Neuronal stem cell (in vitro differentiated cells): ENCODE data around the gene GPA33.

Source experiments
- DNase-seq: peaks from one replicate; pipeline ENCODE4 v3.0.0-alpha.2; 2013; ENCODE audit warnings: low spot score
- H2AFZ ChIP-seq: one replicate; pipeline ENCODE4 v1.6.1; 2013; ENCODE audit warnings: mild to moderate bottlenecking, low read length, inconsistent platforms
- H2AK5ac ChIP-seq: 2 replicates; pipeline ENCODE4 v1.6.1; 2013; ENCODE audit warnings: low read depth, mild to moderate bottlenecking, inconsistent platforms, low read length, moderate library complexity, mixed read lengths
- H2BK120ac ChIP-seq: 2 replicates; pipeline ENCODE4 v1.6.1; 2013; ENCODE audit warnings: low read depth, mild to moderate bottlenecking, inconsistent platforms, low read length, moderate library complexity, mixed read lengths
- H2BK12ac ChIP-seq: one replicate; pipeline ENCODE4 v1.6.1; 2013; ENCODE audit warnings: low read length, inconsistent platforms
- H2BK15ac ChIP-seq: 2 replicates; pipeline ENCODE4 v1.6.1; 2013; ENCODE audit warnings: mild to moderate bottlenecking, low read length, inconsistent platforms, mixed read lengths
- H2BK5ac ChIP-seq: one replicate; pipeline ENCODE4 v1.6.1; 2013; ENCODE audit warnings: inconsistent platforms, mild to moderate bottlenecking, low read length, moderate library complexity
- H3K14ac ChIP-seq: one replicate; pipeline ENCODE4 v1.6.1; 2013; ENCODE audit warnings: low read length, inconsistent platforms
- H3K18ac ChIP-seq: 2 replicates; pipeline ENCODE4 v1.6.1; 2013; ENCODE audit warnings: low read length, inconsistent platforms
- H3K23ac ChIP-seq: 2 replicates; pipeline ENCODE4 v1.6.1; 2013; ENCODE audit warnings: low read depth, mild to moderate bottlenecking, mixed read lengths, low read length, inconsistent platforms; ENCODE audit not compliant: poor library complexity
- H3K27ac ChIP-seq: replicated peaks from 3 replicates; pipeline ENCODE4 v1.5.1; 2013; ENCODE audit warnings: low read length, inconsistent platforms
- H3K27me3 ChIP-seq, 3 experiments: 2 replicates each; pipeline ENCODE4 v1.6.1; 2013; ENCODE audit warnings: low read length in 3 of 3, mild to moderate bottlenecking in 2 of 3, inconsistent platforms in 1 of 3, low read depth in 1 of 3, mixed read lengths in 1 of 3, moderate library complexity in 1 of 3; ENCODE audit not compliant: control insufficient read depth in 3 of 3, insufficient read depth in 3 of 3
- H3K36me3 ChIP-seq, 2 donors: replicated peaks in 1 of 2; 2 replicates each; pipeline ENCODE4 v1.6.1; 2013; ENCODE audit warnings: low read length in 2 of 2; ENCODE audit not compliant: control insufficient read depth in 2 of 2, insufficient read depth in 2 of 2
- H3K4ac ChIP-seq: 2 replicates; pipeline ENCODE4 v1.6.1; 2013; ENCODE audit warnings: inconsistent platforms, mild to moderate bottlenecking, low read length, moderate library complexity
- H3K4me1 ChIP-seq, 2 donors: 1 replicate in 1 of 2; 2 replicates in 1 of 2; pipeline ENCODE4 v1.6.1; 2013; ENCODE audit warnings: low read length in 2 of 2, low read depth in 1 of 2; ENCODE audit not compliant: control insufficient read depth in 2 of 2, insufficient read depth in 1 of 2
- H3K4me2 ChIP-seq: one replicate; pipeline ENCODE4 v1.6.1; 2013; ENCODE audit warnings: mild to moderate bottlenecking, low read length, inconsistent platforms; ENCODE audit not compliant: insufficient read depth, poor library complexity, severe bottlenecking
- H3K4me3 ChIP-seq, 2 donors: 2 replicates each; pipeline ENCODE4 v1.5.1; 2013; ENCODE audit warnings: low read length in 2 of 2, mild to moderate bottlenecking in 2 of 2, inconsistent platforms in 1 of 2, moderate library complexity in 1 of 2
- H3K79me1 ChIP-seq: one replicate; pipeline ENCODE4 v1.6.1; 2013; ENCODE audit warnings: low read depth, mild to moderate bottlenecking, inconsistent platforms, low read length, moderate library complexity
- H3K9ac ChIP-seq: one replicate; pipeline ENCODE4 v1.6.1; 2013; ENCODE audit warnings: mild to moderate bottlenecking, low read depth, low read length, inconsistent platforms; ENCODE audit not compliant: poor library complexity
- H3K9me3 ChIP-seq, 2 donors: replicated peaks in 1 of 2; 2 replicates each; pipeline versions ENCODE3 to v1.6.1; 2013; ENCODE audit warnings: low read length in 2 of 2, mild to moderate bottlenecking in 2 of 2, inconsistent platforms in 1 of 2, low read depth in 1 of 2, mixed read lengths in 1 of 2, moderate library complexity in 1 of 2; ENCODE audit not compliant: control insufficient read depth in 2 of 2, insufficient read depth in 1 of 2
- H4K8ac ChIP-seq: one replicate; pipeline ENCODE4 v1.6.1; 2013; ENCODE audit warnings: low read depth, mild to moderate bottlenecking, inconsistent platforms, low read length, moderate library complexity
- H4K91ac ChIP-seq: one replicate; pipeline ENCODE4 v1.6.1; 2013; ENCODE audit warnings: low read length, low read depth, mild to moderate bottlenecking, inconsistent platforms; ENCODE audit not compliant: poor library complexity
- WGBS, 2 donors: extraction: QIAGEN DNeasy Blood & Tissue Kit; methylation state at CpG; one replicate each; pipeline ENCODE4 v1.1.7; 2013; ENCODE audit warnings: missing lambda C conversion rate in 2 of 2, mixed read lengths in 1 of 2; ENCODE audit not compliant: insufficient read length in 2 of 2, insufficient replicate concordance in 1 of 2; ENCODE audit errors: extremely low coverage in 2 of 2; 5-methylcytosine and 5-hydroxymethylcytosine counted together

Gene GPA33

DNA sequence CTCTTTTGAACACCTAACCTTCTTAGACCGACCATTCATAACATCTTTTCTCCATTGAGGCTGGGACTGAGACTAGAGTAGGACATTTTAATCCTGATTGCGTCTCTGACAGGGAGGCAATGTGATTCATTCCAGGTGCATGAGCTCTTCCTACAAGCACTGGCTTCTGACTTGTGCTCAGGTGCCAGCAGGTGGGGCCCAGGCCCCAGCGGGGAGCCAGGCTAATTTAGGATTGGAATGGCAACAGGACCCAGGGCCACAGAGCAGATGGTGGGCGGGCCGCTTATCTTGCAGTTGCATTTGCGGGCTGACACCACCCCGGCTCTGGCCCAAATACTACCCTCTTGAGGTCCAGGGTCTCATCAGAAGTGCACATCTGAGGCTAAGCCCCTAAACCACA lies 4.1 kb downstream of the GPA33 start:
- DNase-seq = no peak
- no peaks in the 10 kb centered on the region for H3K4me1 ChIP-seq
- no peak overlapping the region for H2BK12ac ChIP-seq
- H3K9me3 ChIP-seq = peaks cover 0 to 4% of the 10 kb centered on the region in 2 donors
- no peak overlapping the region for H3K18ac ChIP-seq
- WGBS, 2 donors = no CpG with 5 or more reads among the region's 7 CpGs
- H2AK5ac ChIP-seq = no peak overlapping the region
- H3K36me3 ChIP-seq = no peaks in the 10 kb centered on the region
- no peak overlapping the region for H3K14ac ChIP-seq
- no peak overlapping the region for H2BK15ac ChIP-seq
- H3K9ac ChIP-seq = no peak overlapping the region
- no peak overlapping the region for H4K91ac ChIP-seq
- no peaks in the 10 kb centered on the region for H3K79me1 ChIP-seq
- H4K8ac ChIP-seq = no peak overlapping the region
- H2BK120ac ChIP-seq = no peak overlapping the region
- H2BK5ac ChIP-seq = no peak overlapping the region
- H3K27me3 ChIP-seq = peaks cover 0 to 19% (median 0%) of the 10 kb centered on the region in 3 experiments
- H3K23ac ChIP-seq = no peak overlapping the region
- no peak overlapping the region for H3K4me3 ChIP-seq
- no peak overlapping the region for H3K27ac ChIP-seq
- H2AFZ ChIP-seq = no peak overlapping the region
- no peak overlapping the region for H3K4me2 ChIP-seq
- no peak overlapping the region for H3K4ac ChIP-seq

DNA sequence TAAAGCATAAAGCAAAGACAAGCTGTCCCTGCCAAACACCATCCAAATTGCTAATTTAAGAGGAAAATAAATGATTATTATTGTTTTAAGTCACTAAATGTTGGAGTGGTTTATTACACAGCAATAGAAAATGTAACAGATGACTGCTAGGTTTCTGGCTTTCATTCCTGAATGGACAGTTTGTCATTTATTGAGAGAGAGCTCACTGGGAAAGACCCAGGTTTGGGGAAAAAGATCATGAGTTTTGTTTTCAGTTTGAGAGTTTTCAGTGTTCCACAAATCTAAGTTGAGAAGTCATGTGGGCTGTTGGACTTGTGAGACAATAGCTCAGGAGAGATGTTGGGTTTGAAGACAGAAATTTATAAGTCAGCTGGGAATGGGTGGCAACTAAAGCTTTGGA lies 5.4 kb downstream of the GPA33 start:
- H2BK5ac ChIP-seq = no peak overlapping the region
- no peak overlapping the region for H2BK12ac ChIP-seq
- H3K4me3 ChIP-seq = no peak overlapping the region
- H3K14ac ChIP-seq = no peak overlapping the region
- H3K27ac ChIP-seq = no peak overlapping the region
- DNase-seq = no peak
- no peak overlapping the region for H4K8ac ChIP-seq
- H4K91ac ChIP-seq = no peak overlapping the region
- H3K27me3 ChIP-seq = peaks cover 0 to 14% (median 0%) of the 10 kb centered on the region in 3 experiments
- no peaks in the 10 kb centered on the region for H3K79me1 ChIP-seq
- H2BK120ac ChIP-seq = no peak overlapping the region
- no peaks in the 10 kb centered on the region for H3K4me1 ChIP-seq
- H2BK15ac ChIP-seq = no peak overlapping the region
- H3K36me3 ChIP-seq = no peaks in the 10 kb centered on the region
- no peak overlapping the region for H2AFZ ChIP-seq
- H3K18ac ChIP-seq = no peak overlapping the region
- no peak overlapping the region for H2AK5ac ChIP-seq
- no peak overlapping the region for H3K4ac ChIP-seq
- no peak overlapping the region for H3K23ac ChIP-seq
- no peak overlapping the region for H3K4me2 ChIP-seq
- H3K9me3 ChIP-seq = peaks cover 0 to 4% of the 10 kb centered on the region in 2 donors
- H3K9ac ChIP-seq = no peak overlapping the region

DNA sequence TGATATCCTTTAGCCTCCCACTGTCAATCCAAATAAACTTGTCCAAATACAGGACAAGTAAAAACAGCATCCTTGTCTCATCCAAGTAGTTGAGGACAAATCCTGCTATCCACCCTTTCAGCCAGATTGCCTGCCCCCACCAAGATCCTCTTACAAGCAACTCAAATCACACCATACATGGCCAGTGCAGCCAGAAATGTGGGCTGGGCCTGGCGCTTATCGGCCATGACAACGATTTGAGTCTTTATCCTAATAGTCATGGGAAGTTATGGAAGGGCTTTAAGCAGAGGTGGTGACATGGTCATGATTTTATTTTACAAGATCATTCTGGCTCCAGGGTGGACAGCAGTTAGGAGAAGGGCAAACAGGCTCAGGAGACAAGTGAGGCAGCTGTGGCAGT lies 6.3 kb downstream of the GPA33 start:
- H3K23ac ChIP-seq = no peak overlapping the region
- H2AFZ ChIP-seq = no peak overlapping the region
- no peak overlapping the region for H3K4ac ChIP-seq
- no peaks in the 10 kb centered on the region for H3K79me1 ChIP-seq
- no peak for DNase-seq
- H2BK120ac ChIP-seq = no peak overlapping the region
- no peak overlapping the region for H2BK15ac ChIP-seq
- H3K9me3 ChIP-seq = peaks cover 0 to 4% of the 10 kb centered on the region in 2 donors
- no CpG with 5 or more reads among the region's 3 CpGs for WGBS, 2 donors
- no peak overlapping the region for H2BK5ac ChIP-seq
- H3K4me3 ChIP-seq = no peak overlapping the region
- no peak overlapping the region for H3K18ac ChIP-seq
- peaks cover 0 to 13% (median 0%) of the 10 kb centered on the region in 3 experiments for H3K27me3 ChIP-seq
- no peak overlapping the region for H4K8ac ChIP-seq
- H4K91ac ChIP-seq = no peak overlapping the region
- no peak overlapping the region for H3K27ac ChIP-seq
- no peak overlapping the region for H3K9ac ChIP-seq
- no peak overlapping the region for H2AK5ac ChIP-seq
- no peaks in the 10 kb centered on the region for H3K36me3 ChIP-seq
- no peak overlapping the region for H3K14ac ChIP-seq
- H3K4me1 ChIP-seq = no peaks in the 10 kb centered on the region
- no peak overlapping the region for H2BK12ac ChIP-seq
- H3K4me2 ChIP-seq = no peak overlapping the region

DNA sequence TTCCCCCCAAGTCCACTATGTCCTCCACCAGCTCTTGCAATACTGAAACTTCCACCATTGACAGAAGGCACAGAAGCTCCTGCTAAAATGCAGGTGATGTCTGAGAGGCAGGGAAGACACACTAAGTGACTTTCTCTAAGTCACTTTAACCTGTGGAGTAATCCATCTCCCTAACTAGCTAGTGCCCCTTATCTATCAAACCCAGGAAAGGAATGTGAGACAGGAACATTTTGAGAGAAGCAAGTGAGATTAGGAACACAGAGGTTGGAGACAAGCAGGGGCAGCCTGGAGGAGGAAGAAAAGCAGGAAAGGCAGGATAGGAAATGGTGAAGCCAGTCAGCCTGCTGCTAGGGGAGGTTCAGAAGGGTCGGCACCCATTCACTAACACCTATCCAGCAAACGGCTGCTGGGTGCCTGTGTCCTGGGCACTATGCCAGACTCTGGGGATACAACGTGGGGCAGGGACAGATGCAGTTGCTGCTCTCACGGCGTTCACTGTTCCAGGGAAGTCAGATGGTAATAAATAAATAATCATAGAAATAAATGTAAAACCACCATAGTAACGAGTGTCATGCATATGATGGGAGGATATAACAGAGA lies 7.0 kb downstream of the GPA33 start:
- WGBS, 2 donors = no CpG with 5 or more reads among the region's 6 CpGs
- H4K91ac ChIP-seq = no peak overlapping the region
- no peak overlapping the region for H3K27ac ChIP-seq
- DNase-seq = no peak
- H3K36me3 ChIP-seq = no peaks in the 10 kb centered on the region
- no peak overlapping the region for H3K4me3 ChIP-seq
- no peak overlapping the region for H4K8ac ChIP-seq
- H2AK5ac ChIP-seq = no peak overlapping the region
- no peak overlapping the region for H2AFZ ChIP-seq
- H3K27me3 ChIP-seq = peaks cover 0 to 13% (median 0%) of the 10 kb centered on the region in 3 experiments
- H2BK120ac ChIP-seq = no peak overlapping the region
- H3K9me3 ChIP-seq = peaks cover 0 to 4% of the 10 kb centered on the region in 2 donors
- H3K4ac ChIP-seq = no peak overlapping the region
- H2BK5ac ChIP-seq = no peak overlapping the region
- H3K23ac ChIP-seq = no peak overlapping the region
- H2BK12ac ChIP-seq = no peak overlapping the region
- no peak overlapping the region for H3K9ac ChIP-seq
- H3K4me1 ChIP-seq = no peaks in the 10 kb centered on the region
- no peak overlapping the region for H2BK15ac ChIP-seq
- H3K79me1 ChIP-seq = no peaks in the 10 kb centered on the region
- no peak overlapping the region for H3K18ac ChIP-seq
- H3K14ac ChIP-seq = no peak overlapping the region
- H3K4me2 ChIP-seq = no peak overlapping the region
